Measurements from ENCODE around the gene IFNK. TPM values are rescaled to one million over a fixed set of nuclear protein-coding genes. Genes with fewer than 3 reads are reported as not detected.

Gene IFNK
- total RNA-seq, 1 donor from 2014 or later = not detected

GRCh38 chr9:27549196-27549755 lies 25.2 kb downstream of the IFNK start:
- Histone ChIP-seq H3K9ac (ENCODE audit: low read length) (no peak overlapping the region), H2AFZ (ENCODE audit: low read depth, low read length) (no peak overlapping the region), H3K36me3 (ENCODE audit: insufficient read depth, low read length) (no peaks in the 10 kb centered on the region), H3K4me1 (ENCODE audit: insufficient read depth, low read length) (no peaks in the 10 kb centered on the region), H4K20me1 (ENCODE audit: insufficient read depth, low read length) (no peaks in the 10 kb centered on the region), H3K79me2 (ENCODE audit: insufficient read depth, low read length) (no peaks in the 10 kb centered on the region), H3K27ac (ENCODE audit: low read depth, low read length) (no peak overlapping the region), H3K4me2 (ENCODE audit: low read length) (no peak overlapping the region), H3K4me3 (ENCODE audit: insufficient read depth, low read depth, low read length) (no peak overlapping the region), H3K27me3 (ENCODE audit: insufficient read depth, low read length) (no peaks in the 10 kb centered on the region), H3K9me3 (ENCODE audit: insufficient read depth, low read depth, low read length) (no peaks in the 10 kb centered on the region)
- FAIRE-seq (no peak), DNase-seq (ENCODE audit: low read depth) (no peak)
- H3K27me3 Mint-ChIP-seq (ENCODE audit: low read depth, unreplicated experiment) = no peaks in the 10 kb centered on the region
- no peaks in the 10 kb centered on the region for H3K36me3 Mint-ChIP-seq (ENCODE audit: low read depth, unreplicated experiment)
- H3K27ac Mint-ChIP-seq (ENCODE audit: unreplicated experiment) = no peak overlapping the region
- no peaks in the 10 kb centered on the region for H3K9me3 Mint-ChIP-seq (ENCODE audit: unreplicated experiment)
- H3K4me1 Mint-ChIP-seq (ENCODE audit: low read depth, unreplicated experiment) = no peaks in the 10 kb centered on the region
- TF ChIP-seq EZH2 (IDR thresholded peaks at IDR 0.05; ENCODE audit: insufficient read depth, low read length) (no peak), CTCF (IDR thresholded peaks at IDR 0.05; ENCODE audit: insufficient read depth, low read depth, low read length) (no peak)
- H3K4me3 Mint-ChIP-seq (ENCODE audit: unreplicated experiment) = no peak overlapping the region

GRCh38 chr9:27554712-27555111 lies 30.6 kb downstream of the IFNK start:
- no peaks in the 10 kb centered on the region for H3K9me3 ChIP-seq (ENCODE audit: insufficient read depth, low read depth, low read length)
- TF ChIP-seq CTCF (IDR thresholded peaks at IDR 0.05; ENCODE audit: insufficient read depth, low read depth, low read length) (no peak), EZH2 (IDR thresholded peaks at IDR 0.05; ENCODE audit: insufficient read depth, low read length) (no peak)
- no peak overlapping the region for H3K27ac ChIP-seq (ENCODE audit: low read depth, low read length)
- H3K4me1 ChIP-seq (ENCODE audit: insufficient read depth, low read length) = no peaks in the 10 kb centered on the region
- H3K4me1 Mint-ChIP-seq (ENCODE audit: low read depth, unreplicated experiment) = no peaks in the 10 kb centered on the region
- no peak for DNase-seq (ENCODE audit: low read depth)
- no peaks in the 10 kb centered on the region for H4K20me1 ChIP-seq (ENCODE audit: insufficient read depth, low read length)
- H3K27me3 ChIP-seq (ENCODE audit: insufficient read depth, low read length) = no peaks in the 10 kb centered on the region
- H3K9ac ChIP-seq (ENCODE audit: low read length) = no peak overlapping the region
- no peaks in the 10 kb centered on the region for H3K9me3 Mint-ChIP-seq (ENCODE audit: unreplicated experiment)
- H3K36me3 Mint-ChIP-seq (ENCODE audit: low read depth, unreplicated experiment) = no peaks in the 10 kb centered on the region
- no peak overlapping the region for H2AFZ ChIP-seq (ENCODE audit: low read depth, low read length)
- no peak overlapping the region for H3K4me3 Mint-ChIP-seq (ENCODE audit: unreplicated experiment)
- H3K27me3 Mint-ChIP-seq (ENCODE audit: low read depth, unreplicated experiment) = no peaks in the 10 kb centered on the region
- no peak overlapping the region for H3K4me2 ChIP-seq (ENCODE audit: low read length)
- FAIRE-seq = no peak
- H3K79me2 ChIP-seq (ENCODE audit: insufficient read depth, low read length) = no peaks in the 10 kb centered on the region
- no peaks in the 10 kb centered on the region for H3K36me3 ChIP-seq (ENCODE audit: insufficient read depth, low read length)
- H3K27ac Mint-ChIP-seq (ENCODE audit: unreplicated experiment) = no peak overlapping the region
- no peak overlapping the region for H3K4me3 ChIP-seq (ENCODE audit: insufficient read depth, low read depth, low read length)

- Histone ChIP-seq H3K36me3 (ENCODE audit: insufficient read depth, low read length) (no peaks in the 10 kb centered on the region), H4K20me1 (ENCODE audit: insufficient read depth, low read length) (no peaks in the 10 kb centered on the region)
Measured at GRCh38 chr9:27556470-27556869, 32.4 kb downstream of the IFNK start.

More at GRCh38 chr9:27556470-27556869, 32.4 kb downstream of the IFNK start:
- FAIRE-seq (peak; percentile 32), DNase-seq (ENCODE audit: low read depth) (no peak)
- Histone ChIP-seq H3K4me1 (ENCODE audit: insufficient read depth, low read length) (no peaks in the 10 kb centered on the region), H3K27me3 (ENCODE audit: insufficient read depth, low read length) (no peaks in the 10 kb centered on the region), H3K9ac (ENCODE audit: low read length) (no peak overlapping the region), H3K27ac (ENCODE audit: low read depth, low read length) (no peak overlapping the region), H3K79me2 (ENCODE audit: insufficient read depth, low read length) (no peaks in the 10 kb centered on the region), H3K4me3 (ENCODE audit: insufficient read depth, low read depth, low read length) (no peak overlapping the region), H2AFZ (ENCODE audit: low read depth, low read length) (no peak overlapping the region), H3K4me2 (ENCODE audit: low read length) (no peak overlapping the region), H3K9me3 (ENCODE audit: insufficient read depth, low read depth, low read length) (no peaks in the 10 kb centered on the region)
- Mint-ChIP-seq H3K9me3 (ENCODE audit: unreplicated experiment) (no peaks in the 10 kb centered on the region), H3K4me3 (ENCODE audit: unreplicated experiment) (no peak overlapping the region), H3K27ac (ENCODE audit: unreplicated experiment) (no peak overlapping the region), H3K36me3 (ENCODE audit: low read depth, unreplicated experiment) (no peaks in the 10 kb centered on the region), H3K4me1 (ENCODE audit: low read depth, unreplicated experiment) (no peaks in the 10 kb centered on the region), H3K27me3 (ENCODE audit: low read depth, unreplicated experiment) (no peaks in the 10 kb centered on the region)
- no peak for TF ChIP-seq EZH2 (IDR thresholded peaks at IDR 0.05; ENCODE audit: insufficient read depth, low read length)
- TF ChIP-seq CTCF (IDR thresholded peaks at IDR 0.05; ENCODE audit: insufficient read depth, low read depth, low read length) = no peak

All from astrocyte (in vitro differentiated cells and primary cell).